ENCODE measurements around the gene CRYBG2. TPM values are rescaled to one million over a fixed set of nuclear protein-coding genes. Genes with fewer than 3 reads are reported as not detected.

CRYBG2 gene
- polyA plus RNA-seq, 4 donors, result 0.44 to 1.1 (median 0.79) TPM

DNA sequence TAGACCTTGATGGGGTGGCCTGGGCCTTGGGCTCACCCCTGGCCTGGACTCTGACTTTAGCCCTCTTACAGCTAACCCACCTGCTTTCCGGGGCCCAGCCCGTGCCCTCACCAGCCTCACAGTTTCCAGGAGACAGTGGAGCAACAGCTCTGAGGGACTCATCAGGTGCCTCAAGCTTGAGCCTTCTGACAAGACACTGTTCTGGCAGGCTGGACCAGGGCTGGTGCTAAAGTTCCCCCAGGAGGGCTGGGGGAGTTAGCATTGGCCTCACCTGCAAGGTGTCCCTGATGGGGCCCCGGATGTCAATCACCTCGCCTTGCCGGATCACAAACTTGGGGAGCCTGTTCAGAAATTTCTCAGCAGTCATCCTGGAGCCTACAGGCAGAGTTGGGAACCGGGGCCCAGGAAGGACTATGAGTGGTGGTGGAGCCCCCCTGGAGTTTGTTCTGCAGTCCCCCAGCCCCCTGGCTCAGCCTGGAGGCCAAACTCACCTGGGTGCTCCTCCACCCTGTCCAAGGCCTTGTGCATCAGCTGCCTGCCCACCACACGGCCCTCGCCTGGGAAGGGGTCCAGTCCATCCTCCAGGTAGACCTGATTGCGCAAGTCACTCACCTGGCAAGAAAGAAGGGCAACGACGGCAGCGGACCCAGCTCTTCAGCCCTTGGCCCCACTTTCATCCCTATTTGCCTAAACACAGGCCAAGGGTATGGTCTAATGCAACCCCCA, 69.9 kb downstream of the CRYBG2 start:
- DNase-seq (ENCODE audit: low read depth in 4 of 4, low spot score in 2 of 4), result no peak

DNA sequence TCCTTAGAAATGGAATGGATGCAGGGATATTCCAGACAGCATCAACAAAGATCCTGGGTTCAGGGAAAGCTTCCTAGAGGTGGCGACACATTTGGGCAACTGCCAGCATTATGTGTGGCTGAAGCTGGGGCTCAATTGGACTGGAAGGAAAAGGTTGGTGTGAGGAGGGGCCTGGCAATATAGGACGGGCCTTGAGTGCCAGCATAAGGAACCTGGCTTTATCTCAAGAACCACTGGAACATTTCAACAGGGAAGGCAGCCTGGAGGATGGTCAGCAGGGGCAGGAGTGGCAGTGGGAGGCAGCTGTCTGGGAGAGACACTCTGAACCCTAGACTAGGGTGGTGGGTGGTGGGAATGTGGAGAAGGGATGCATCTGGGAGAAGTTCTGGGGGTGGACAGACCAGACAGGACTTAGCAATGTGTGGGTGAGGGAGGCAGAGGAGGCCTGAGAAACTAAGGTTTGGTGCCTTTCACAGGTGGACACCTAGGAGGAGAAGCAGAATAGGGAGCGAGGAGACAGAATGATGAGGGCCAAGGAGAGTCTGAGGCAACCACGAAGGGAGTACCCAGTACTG, 70.6 kb downstream of the CRYBG2 start:
- DNase-seq (ENCODE audit: low read depth in 4 of 4, low spot score in 2 of 4), result no peak

- DNase-seq (ENCODE audit: low read depth in 4 of 4, low spot score in 2 of 4), result no peak
Measured at GRCh38 chr1:26282401-26282918, 71.5 kb downstream of the CRYBG2 start.

GRCh38 chr1:26281971-26282370, 72.0 kb downstream of the CRYBG2 start:
- DNase-seq (ENCODE audit: low read depth in 4 of 4, low spot score in 2 of 4), result peak in 2 of 4 donors; percentile 34 to 50

DNA sequence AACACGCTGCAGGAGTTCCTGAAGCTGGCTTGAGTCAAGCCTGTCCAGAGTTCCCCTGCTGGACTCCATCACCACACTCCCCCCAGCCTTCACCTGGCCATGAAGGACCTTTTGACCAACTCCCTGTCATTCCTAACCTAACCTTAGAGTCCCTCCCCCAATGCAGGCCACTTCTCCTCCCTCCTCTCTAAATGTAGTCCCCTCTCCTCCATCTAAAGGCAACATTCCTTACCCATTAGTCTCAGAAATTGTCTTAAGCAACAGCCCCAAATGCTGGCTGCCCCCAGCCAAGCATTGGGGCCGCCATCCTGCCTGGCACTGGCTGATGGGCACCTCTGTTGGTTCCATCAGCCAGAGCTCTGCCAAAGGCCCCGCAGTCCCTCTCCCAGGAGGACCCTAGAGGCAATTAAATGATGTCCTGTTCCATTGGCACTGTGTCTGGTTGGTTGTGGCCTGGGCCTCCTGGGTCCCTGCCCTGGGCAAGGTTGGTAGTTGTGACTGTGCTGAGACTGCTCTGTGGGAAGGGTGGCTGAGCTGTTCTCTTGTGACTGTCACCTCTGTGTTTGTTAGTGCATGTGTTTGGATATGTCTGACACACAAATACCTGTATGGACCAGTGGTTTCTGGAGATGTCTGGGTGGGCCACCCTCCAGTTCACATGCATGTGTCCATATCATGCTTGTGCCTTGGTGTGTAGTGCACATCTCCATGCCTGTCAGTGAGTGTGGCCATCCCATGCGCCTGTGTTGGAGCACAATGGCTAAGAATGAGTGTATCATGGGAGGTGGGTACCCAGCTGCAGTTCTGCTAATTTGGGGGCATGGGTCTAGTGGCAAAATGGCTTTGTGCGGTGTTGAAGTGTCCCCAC, 72.6 kb downstream of the CRYBG2 start:
- DNase-seq (ENCODE audit: low read depth in 4 of 4, low spot score in 2 of 4), result no peak

GRCh38 chr1:26280333-26281042, 73.4 kb downstream of the CRYBG2 start:
- DNase-seq (ENCODE audit: low read depth in 4 of 4, low spot score in 2 of 4), result no peak

GRCh38 chr1:26279456-26280332, 74.2 kb downstream of the CRYBG2 start, which contains the start of gene SH3BGRL3:
Gene SH3BGRL3 (plus strand): TSS chr1:26280086. CDS start chr1:26280156, 70 bp downstream.
- peak in 3 of 4 donors; percentile 63 to 71 (median 70) for DNase-seq (ENCODE audit: low read depth in 4 of 4, low spot score in 2 of 4)

DNA sequence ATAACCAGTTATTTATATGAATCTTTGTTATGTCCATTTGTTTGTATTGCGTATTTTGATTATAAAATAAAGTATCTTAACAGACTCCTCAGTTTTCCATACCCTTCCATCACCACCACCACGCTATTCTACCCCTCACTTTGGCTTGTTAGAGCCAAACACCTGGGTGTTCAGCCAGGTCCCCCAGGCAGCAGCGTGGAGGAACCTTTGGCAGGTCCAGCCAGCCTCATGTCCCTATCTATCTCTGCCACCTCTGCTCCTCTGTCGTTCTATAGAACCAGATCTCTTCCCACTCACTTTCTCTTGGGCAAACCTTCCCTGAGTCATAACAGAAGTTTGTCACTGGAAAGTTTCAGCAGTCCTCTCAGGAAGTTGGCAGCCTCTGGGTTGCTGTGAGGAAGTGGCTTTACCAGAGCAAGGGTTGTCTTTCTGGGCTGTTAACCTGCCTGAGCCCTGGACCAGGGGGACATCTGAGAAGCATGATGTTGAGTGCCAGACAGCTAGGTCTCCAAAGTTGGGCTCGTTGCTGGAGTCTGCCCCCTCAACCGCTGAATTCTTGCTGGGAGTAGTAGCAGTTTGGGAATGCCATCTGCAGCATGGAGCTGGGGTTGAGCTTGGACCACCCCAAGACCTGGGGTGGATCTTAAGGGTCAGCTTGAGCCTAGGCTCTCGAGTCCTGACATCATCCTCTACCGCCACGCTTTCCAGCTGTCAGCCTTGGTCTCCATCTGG, 75.0 kb downstream of the CRYBG2 start:
- DNase-seq (ENCODE audit: low read depth in 4 of 4, low spot score in 2 of 4), result no peak

- DNase-seq (ENCODE audit: low read depth in 4 of 4, low spot score in 2 of 4), result no peak
Measured at GRCh38 chr1:26278303-26278702, 75.6 kb downstream of the CRYBG2 start.

- DNase-seq (ENCODE audit: low read depth in 4 of 4, low spot score in 2 of 4), result no peak
Measured at GRCh38 chr1:26277719-26278118, 76.2 kb downstream of the CRYBG2 start.

DNA sequence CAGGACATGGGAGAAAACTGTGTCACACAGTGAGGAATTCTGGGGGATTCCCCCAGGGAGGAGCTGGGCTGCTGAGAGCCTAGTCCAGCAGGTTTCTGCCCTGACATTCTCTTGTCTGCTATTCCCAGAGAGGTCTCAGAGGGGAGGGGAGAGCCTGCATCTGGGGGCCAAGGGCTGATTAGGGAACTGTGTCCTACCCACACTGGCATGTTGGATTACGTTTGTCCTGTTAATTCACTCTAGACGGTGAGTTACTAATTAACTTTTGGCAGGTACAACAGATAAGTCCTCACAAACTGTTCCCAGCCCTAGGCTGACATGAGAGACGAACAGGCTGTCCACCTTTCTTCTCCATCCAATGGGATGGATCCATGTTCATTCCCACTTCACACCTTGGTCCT, 76.7 kb downstream of the CRYBG2 start:
- no peak for DNase-seq (ENCODE audit: low read depth in 4 of 4, low spot score in 2 of 4)

GRCh38 chr1:26276432-26276838, 77.5 kb downstream of the CRYBG2 start:
- no peak for DNase-seq (ENCODE audit: low read depth in 4 of 4, low spot score in 2 of 4)

DNA sequence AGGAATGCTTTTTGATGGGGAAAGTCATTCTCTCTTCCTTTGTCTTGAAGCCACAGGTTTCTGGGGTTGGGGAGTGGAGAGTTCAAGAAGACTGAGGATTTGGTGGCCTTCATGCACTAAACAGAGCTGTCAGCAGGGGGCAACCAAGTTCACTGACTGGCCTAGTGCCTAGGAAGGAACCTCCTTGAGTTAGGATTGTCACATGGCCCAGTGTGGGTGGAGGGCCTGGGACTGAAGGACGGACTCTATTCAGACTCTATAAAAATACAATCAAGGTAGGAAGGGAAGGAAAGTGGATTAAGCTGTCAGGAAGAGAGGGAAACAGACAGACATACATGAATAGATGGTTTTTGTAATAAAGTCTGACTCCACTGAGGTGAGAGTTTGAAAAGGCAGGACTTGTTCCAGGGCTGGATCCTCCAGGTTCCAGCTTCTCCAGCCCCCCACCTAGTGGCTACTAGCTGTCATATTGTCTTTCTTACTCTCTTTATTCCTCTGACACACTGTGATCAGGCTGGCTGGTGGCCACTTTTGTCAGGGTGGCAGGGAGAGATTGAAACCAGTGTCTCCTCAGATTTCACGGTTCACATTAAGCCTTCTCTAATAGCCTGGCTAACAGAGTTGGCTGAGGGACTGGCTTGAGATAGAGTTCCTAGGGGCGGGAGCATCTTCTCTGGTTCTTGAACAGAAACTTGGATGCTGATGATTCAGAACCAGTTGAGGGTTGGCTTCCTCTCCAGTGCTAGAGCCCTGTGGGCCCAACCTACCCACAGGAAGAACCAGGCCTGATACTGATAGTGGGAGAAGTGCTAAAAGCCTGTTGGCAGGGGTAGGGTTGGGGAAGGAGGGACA, 78.1 kb downstream of the CRYBG2 start:
- peak in 2 of 4 donors; percentile 37 to 69 for DNase-seq (ENCODE audit: low read depth in 4 of 4, low spot score in 2 of 4)

GRCh38 chr1:26274801-26275425, 79.0 kb downstream of the CRYBG2 start:
- no peak for DNase-seq (ENCODE audit: low read depth in 4 of 4, low spot score in 2 of 4)

Data from left renal cortex interstitium (tissue), 4 donors.